RWPE2 (cell line): Measurements from ENCODE around the gene WDR1.

ENCODE experiments used
- ATAC-seq: fragments of 200-7000 bp; cut with Tn5 transposase; 3 replicates; pipeline ENCODE4 v1.9.1; 2021; ENCODE audit warnings: low read depth
- DNase-seq: peaks from one replicate; pipeline ENCODE4 v3.0.0-alpha.2; 2020; ENCODE audit warnings: low spot score
- H3K27ac ChIP-seq: fragments of 450-650 bp; 2 replicates; pipeline ENCODE4 v1.5.1; 2017; ENCODE audit warnings: mild to moderate bottlenecking; ENCODE audit not compliant: poor library complexity, severe bottlenecking
- H3K27me3 ChIP-seq: fragments of 250-450 bp; sonication (Bioruptor Pico); 2 replicates; pipeline ENCODE4 v1.5.1; 2021; ENCODE audit warnings: mild to moderate bottlenecking, moderate library complexity; ENCODE audit not compliant: insufficient read depth, poor library complexity, severe bottlenecking
- H3K36me3 ChIP-seq: fragments of 250-450 bp; sonication (Bioruptor Pico); 2 replicates; pipeline ENCODE4 v1.5.1; 2020; ENCODE audit warnings: low read depth, mild to moderate bottlenecking, moderate library complexity
- H3K4me1 ChIP-seq: fragments of 250-450 bp; sonication (Bioruptor Pico); 2 replicates; pipeline ENCODE4 v1.5.1; 2021; ENCODE audit warnings: mild to moderate bottlenecking, moderate library complexity; ENCODE audit not compliant: insufficient read depth, poor library complexity, severe bottlenecking
- H3K4me3 ChIP-seq: fragments of 250-450 bp; sonication (Bioruptor Pico); 2 replicates; pipeline ENCODE4 v1.5.1; 2021; ENCODE audit warnings: mild to moderate bottlenecking, moderate library complexity; ENCODE audit not compliant: severe bottlenecking
- H3K9me3 ChIP-seq: fragments of 250-450 bp; sonication (Bioruptor Pico); 2 replicates; pipeline ENCODE4 v1.5.1; 2021; ENCODE audit warnings: mild to moderate bottlenecking, moderate library complexity; ENCODE audit not compliant: severe bottlenecking
- TF ChIP-seq, protein P1 (sequence below): fragments of 450-650 bp; IDR thresholded peaks from one replicate; pipeline ENCODE4 v1.5.1; 2017; ENCODE audit warnings: mild to moderate bottlenecking, moderate library complexity; ENCODE audit not compliant: poor library complexity, severe bottlenecking

The WDR1 gene

DNA sequence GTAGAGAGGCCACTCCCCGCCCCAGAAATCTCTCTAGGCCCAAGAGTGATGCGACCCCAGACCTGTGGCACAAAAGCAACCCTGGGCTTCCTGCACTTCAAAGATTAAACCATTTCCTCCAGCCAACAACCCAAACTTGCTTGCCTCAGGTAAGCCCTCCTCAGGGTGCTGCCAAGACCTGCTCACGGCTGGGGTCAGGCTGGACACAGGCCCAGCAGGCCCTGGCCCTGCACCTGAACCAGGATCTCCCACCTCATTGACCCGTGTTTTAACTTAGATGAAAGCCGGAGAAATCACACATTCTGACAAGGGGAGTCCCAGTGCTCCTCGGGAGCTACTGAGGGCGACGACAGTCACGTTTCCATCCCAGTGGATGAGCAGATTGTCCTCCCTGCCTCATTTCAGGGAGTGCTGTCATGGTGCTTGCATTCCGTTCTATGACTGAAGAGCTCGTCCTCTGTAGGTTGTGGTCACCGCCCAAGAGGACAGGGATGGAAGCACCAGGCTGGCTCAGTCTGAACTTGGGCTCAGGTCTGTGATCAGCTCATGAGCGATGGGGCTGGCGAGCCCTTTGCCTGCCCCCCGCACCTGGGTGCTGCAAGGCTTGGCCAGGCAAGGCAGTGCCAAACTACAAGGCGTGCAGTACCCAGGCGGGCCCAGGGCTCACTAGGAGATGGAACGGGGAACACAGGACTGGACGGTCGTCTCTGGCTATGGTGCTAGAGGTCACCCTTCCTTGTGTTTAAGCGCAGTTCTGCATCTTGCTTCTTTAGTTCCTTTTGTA is 25.9 kb downstream of the WDR1 start:
- peaks cover 18% of the 10 kb centered on the region for H3K4me1 ChIP-seq
- TF ChIP-seq, protein P1, sequence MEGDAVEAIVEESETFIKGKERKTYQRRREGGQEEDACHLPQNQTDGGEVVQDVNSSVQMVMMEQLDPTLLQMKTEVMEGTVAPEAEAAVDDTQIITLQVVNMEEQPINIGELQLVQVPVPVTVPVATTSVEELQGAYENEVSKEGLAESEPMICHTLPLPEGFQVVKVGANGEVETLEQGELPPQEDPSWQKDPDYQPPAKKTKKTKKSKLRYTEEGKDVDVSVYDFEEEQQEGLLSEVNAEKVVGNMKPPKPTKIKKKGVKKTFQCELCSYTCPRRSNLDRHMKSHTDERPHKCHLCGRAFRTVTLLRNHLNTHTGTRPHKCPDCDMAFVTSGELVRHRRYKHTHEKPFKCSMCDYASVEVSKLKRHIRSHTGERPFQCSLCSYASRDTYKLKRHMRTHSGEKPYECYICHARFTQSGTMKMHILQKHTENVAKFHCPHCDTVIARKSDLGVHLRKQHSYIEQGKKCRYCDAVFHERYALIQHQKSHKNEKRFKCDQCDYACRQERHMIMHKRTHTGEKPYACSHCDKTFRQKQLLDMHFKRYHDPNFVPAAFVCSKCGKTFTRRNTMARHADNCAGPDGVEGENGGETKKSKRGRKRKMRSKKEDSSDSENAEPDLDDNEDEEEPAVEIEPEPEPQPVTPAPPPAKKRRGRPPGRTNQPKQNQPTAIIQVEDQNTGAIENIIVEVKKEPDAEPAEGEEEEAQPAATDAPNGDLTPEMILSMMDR = no peak
- peaks cover 100% of the 10 kb centered on the region for H3K36me3 ChIP-seq
- no peak overlapping the region for H3K27ac ChIP-seq
- no peaks in the 10 kb centered on the region for H3K9me3 ChIP-seq
- ATAC-seq (no peak), DNase-seq (no peak)
- H3K4me3 ChIP-seq = no peak overlapping the region
- H3K27me3 ChIP-seq = no peaks in the 10 kb centered on the region

DNA sequence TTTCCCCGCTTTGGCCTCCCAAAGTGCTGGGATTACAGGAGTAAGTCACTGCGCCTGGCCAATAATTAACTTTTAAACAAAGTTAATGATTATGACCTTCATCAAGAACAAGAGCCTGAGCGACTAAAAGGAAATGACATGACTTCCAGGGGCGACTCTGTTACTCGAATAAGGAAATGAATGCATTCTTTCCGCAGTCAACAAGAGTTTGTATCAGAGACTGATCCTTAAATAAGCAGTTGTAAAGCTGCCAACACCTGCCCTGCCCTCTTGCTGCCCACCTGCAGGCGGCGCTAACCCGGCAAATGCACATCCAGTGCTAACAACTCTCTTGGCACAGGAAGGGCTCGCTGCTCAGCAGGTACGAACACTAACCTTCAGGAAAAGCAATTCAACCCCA is 27.3 kb downstream of the WDR1 start:
- H3K27me3 ChIP-seq = no peaks in the 10 kb centered on the region
- no peak for ATAC-seq
- peaks cover 100% of the 10 kb centered on the region for H3K36me3 ChIP-seq
- TF ChIP-seq, protein P1 = peak; percentile 34
- DNase-seq = no peak
- no peaks in the 10 kb centered on the region for H3K9me3 ChIP-seq
- H3K4me3 ChIP-seq = no peak overlapping the region
- peak overlapping the region; percentile 39 for H3K27ac ChIP-seq
- peaks cover 14% of the 10 kb centered on the region for H3K4me1 ChIP-seq

DNA sequence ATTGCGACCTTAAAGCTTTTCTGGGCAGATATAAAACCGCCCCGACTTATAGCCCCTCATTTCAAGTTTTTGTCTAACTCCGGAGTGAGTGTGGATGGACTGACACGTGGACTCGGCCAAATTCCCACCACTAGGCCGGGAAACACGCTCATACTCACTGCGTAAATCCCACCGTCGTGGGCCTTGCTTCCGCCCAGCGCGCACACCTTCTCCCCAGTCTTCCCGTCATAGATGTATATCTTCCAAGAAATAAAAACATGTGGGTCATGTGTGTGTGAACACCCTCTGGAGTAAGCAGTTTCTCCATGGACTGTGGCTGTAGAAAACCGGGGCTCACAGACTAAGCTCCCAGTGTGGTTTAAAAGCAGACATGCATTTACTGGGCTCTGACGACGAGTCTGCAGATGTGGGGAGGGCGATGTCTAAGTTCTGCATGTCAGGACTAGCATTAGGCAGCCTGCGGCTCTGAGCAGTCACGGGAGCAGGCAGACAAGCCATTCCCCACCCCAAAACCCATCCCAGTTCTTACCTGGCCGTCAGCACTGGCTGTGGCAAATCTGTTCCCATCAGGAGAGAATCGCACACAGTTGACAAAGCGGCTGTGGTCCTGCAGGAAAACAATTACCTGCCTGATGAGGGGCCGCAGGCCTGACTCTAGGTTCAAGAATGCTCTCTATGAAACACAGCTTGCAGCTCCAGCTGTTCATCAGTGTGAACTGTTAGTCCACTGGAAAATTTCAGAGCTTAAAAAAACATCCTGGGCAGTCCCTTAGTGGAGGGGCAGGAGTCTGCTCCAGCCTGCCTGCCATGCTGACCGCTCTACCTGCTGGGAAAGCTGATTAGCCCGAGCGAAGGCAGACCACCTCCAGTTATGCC is 28.2 kb downstream of the WDR1 start:
- Histone ChIP-seq H3K27me3 (no peaks in the 10 kb centered on the region), H3K4me3 (no peak overlapping the region), H3K36me3 (peaks cover 100% of the 10 kb centered on the region), H3K9me3 (no peaks in the 10 kb centered on the region), H3K4me1 (peaks cover 14% of the 10 kb centered on the region), H3K27ac (peak overlapping the region; percentile 39)
- ATAC-seq (peak; percentile 68), DNase-seq (no peak)
- TF ChIP-seq, protein P1 = no peak

DNA sequence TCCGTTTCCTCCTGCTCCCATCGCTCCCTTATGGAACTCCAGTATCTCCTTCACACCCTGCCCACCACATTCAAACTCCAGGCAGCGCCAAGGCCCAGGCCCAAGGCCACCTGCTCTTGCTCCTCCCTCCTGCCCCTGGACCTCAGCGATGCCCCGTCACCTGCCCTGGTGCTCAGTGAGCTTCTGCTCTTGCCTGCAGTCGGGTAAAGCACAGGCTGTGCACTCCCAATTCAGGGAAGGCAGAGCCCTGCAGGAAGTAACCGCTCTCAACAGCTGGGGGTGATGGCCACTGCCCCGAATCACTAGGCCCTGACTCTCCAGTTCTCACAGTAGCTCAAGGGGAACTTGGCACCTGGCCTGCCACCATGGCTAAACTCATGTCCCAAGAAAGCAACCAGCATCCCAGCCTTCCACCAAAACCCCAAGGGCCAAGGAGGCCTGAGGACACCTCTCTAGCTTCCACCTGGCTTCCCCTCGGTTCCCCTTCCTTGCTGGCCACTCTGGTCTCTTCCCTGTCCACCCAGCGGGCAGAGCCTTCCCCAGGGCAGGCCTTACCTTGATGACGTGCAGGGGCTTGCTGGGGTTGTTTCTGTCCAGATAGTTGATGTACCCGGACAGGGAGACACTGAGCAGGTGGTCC is 29.3 kb downstream of the WDR1 start:
- H3K4me1 ChIP-seq = peaks cover 14% of the 10 kb centered on the region
- peak overlapping the region; percentile 39 for H3K27ac ChIP-seq
- H3K36me3 ChIP-seq = peaks cover 100% of the 10 kb centered on the region
- H3K4me3 ChIP-seq = no peak overlapping the region
- no peaks in the 10 kb centered on the region for H3K27me3 ChIP-seq
- DNase-seq = peak; percentile 40
- ATAC-seq = no peak
- H3K9me3 ChIP-seq = no peaks in the 10 kb centered on the region
- TF ChIP-seq, protein P1 = no peak
